Lung (tissue), 12 donors: ENCODE measurements around the gene ADGRB2. TPM values are rescaled to one million over a fixed set of nuclear protein-coding genes. Genes with fewer than 3 reads are reported as not detected.

Experiments used
- ATAC-seq: fragments of 200-7000 bp; cut with Tn5 transposase; one replicate; pipeline ENCODE4 v1.9.1; 2020; ENCODE audit warnings: moderate number of reproducible peaks; ENCODE audit not compliant: insufficient read depth, low FRiP score
- DNase-seq, 3 donors: peaks; one replicate each; pipeline ENCODE4 v3.0.0-alpha.2; 2013 to 2017
- H3K27ac ChIP-seq, 2 donors: one replicate each; pipeline ENCODE4 v1.5.1; 2013; ENCODE audit warnings: mild to moderate bottlenecking in 2 of 2, moderate library complexity in 2 of 2, control low read depth in 1 of 2, inconsistent platforms in 1 of 2, low read depth in 1 of 2, low read length in 1 of 2
- H3K27me3 ChIP-seq, 3 donors: one replicate each; pipeline ENCODE4 v1.5.1; 2013; ENCODE audit warnings: low read length in 2 of 3; ENCODE audit not compliant: control insufficient read depth in 3 of 3, insufficient read depth in 3 of 3
- H3K36me3 ChIP-seq, 4 donors: one replicate each; pipeline ENCODE4 v1.5.1; 2013; ENCODE audit warnings: low read length in 4 of 4, mild to moderate bottlenecking in 1 of 4, moderate library complexity in 1 of 4; ENCODE audit not compliant: control insufficient read depth in 4 of 4, insufficient read depth in 4 of 4
- H3K4me1 ChIP-seq, 5 donors: one replicate each; pipeline ENCODE4 v1.5.1; 2013; ENCODE audit warnings: low read length in 5 of 5, mild to moderate bottlenecking in 2 of 5, moderate library complexity in 1 of 5; ENCODE audit not compliant: control insufficient read depth in 5 of 5, insufficient read depth in 5 of 5
- H3K4me3 ChIP-seq: one replicate; pipeline ENCODE4 v1.5.1; 2013; ENCODE audit warnings: mild to moderate bottlenecking, control low read depth, moderate library complexity
- H3K9ac ChIP-seq, 2 donors: one replicate each; pipeline ENCODE4 v1.5.1; 2013; ENCODE audit warnings: low read length in 2 of 2, control low read depth in 1 of 2; ENCODE audit not compliant: insufficient read depth in 1 of 2
- H3K9me3 ChIP-seq, 4 donors: one replicate each; pipeline ENCODE4 v1.5.1; 2013; ENCODE audit warnings: low read length in 3 of 4, mild to moderate bottlenecking in 1 of 4, moderate library complexity in 1 of 4; ENCODE audit not compliant: control insufficient read depth in 4 of 4, insufficient read depth in 3 of 4
- CTCF ChIP-seq: IDR thresholded peaks from 2 replicates; pipeline ENCODE4 v1.5.1; 2012; ENCODE audit warnings: mild to moderate bottlenecking; ENCODE audit errors: control extremely low read depth, extremely low read depth
- WGBS, 2 donors: extraction: QIAGEN DNeasy Blood & Tissue Kit; methylation state at CpG; one replicate each; pipeline ENCODE4 v1.1.7; 2013; 5-methylcytosine and 5-hydroxymethylcytosine counted together
- polyA plus RNA-seq, 2 donors: library from polyadenylated mRNA; stranded (reverse); fragments of 200-250 nt; gene quantifications; one replicate each; pipeline ENCODE4 v1.2.1, GENCODE V29; 2013
- total RNA-seq, 2 donors: library from RNA; depleted of rRNA in 1 of 2; stranded (reverse); fragments of >200 nt in 1 of 2; gene quantifications; one replicate each; pipeline ENCODE4 v1.2.1, GENCODE V29; 2014 to 2021
- donor health status: control.
- donor health status: control.
- donor health status: Bipolar disorder and iron deficiency.
- donor health status: healthy.
- donor health status: DM: yes; HTN: yes; CAD: no.

The ADGRB2 gene
- total and polyA plus RNA-seq, 4 donors: 0.44 to 7.6 (median 1.3) TPM

- no peak for ATAC-seq
- no peak overlapping the region for H3K27ac ChIP-seq
- H3K4me1 ChIP-seq: peaks cover 0 to 10% (median 3%) of the 10 kb centered on the region in 5 donors
- WGBS, 2 donors: 32 to 78% methylated on average over 1 of the region's 1 CpG
- no peak overlapping the region for H3K9ac ChIP-seq
- no peaks in the 10 kb centered on the region for H3K27me3 ChIP-seq
- no peaks in the 10 kb centered on the region for H3K36me3 ChIP-seq
- H3K9me3 ChIP-seq: no peaks in the 10 kb centered on the region
- no peak for DNase-seq
- no peak overlapping the region for H3K4me3 ChIP-seq
- TF ChIP-seq CTCF: no peak
Measured at GRCh38 chr1:31801458-31801857, 37.3 kb upstream of the ADGRB2 start.

- TF ChIP-seq CTCF: no peak
- no peak for ATAC-seq
- peaks cover 0 to 16% (median 3%) of the 10 kb centered on the region in 5 donors for H3K4me1 ChIP-seq
Measured at GRCh38 chr1:31800674-31800967, 36.5 kb upstream of the ADGRB2 start.

GRCh38 chr1:31799895-31800673 lies 35.9 kb upstream of the ADGRB2 start:
- TF ChIP-seq CTCF: no peak
- no peak overlapping the region for H3K9ac ChIP-seq
- no peak overlapping the region for H3K27ac ChIP-seq
- WGBS, 2 donors: 85 to 86% methylated on average over 16 of the region's 16 CpGs
- no peak overlapping the region for H3K4me3 ChIP-seq
- DNase-seq (peak in 1 of 3 donors; percentile 21), ATAC-seq (no peak)
- H3K9me3 ChIP-seq: no peaks in the 10 kb centered on the region
- H3K4me1 ChIP-seq: peaks cover 0 to 17% (median 3%) of the 10 kb centered on the region in 5 donors
- no peaks in the 10 kb centered on the region for H3K36me3 ChIP-seq
- H3K27me3 ChIP-seq: no peaks in the 10 kb centered on the region

More at GRCh38 chr1:31800674-31800967, 36.5 kb upstream of the ADGRB2 start:
- Histone ChIP-seq H3K9ac (no peak overlapping the region), H3K36me3 (no peaks in the 10 kb centered on the region), H3K27ac (no peak overlapping the region), H3K9me3 (no peaks in the 10 kb centered on the region), H3K4me3 (no peak overlapping the region), H3K27me3 (no peaks in the 10 kb centered on the region)
- no peak for DNase-seq
- WGBS, 2 donors: 91 to 95% methylated on average over 4 of the region's 4 CpGs
